ENCODE results near the gene VAMP5.
"Not testable (repeated sequence)": the region's sequence is repeated elsewhere in the genome, so short reads cannot be mapped to it uniquely, and the experiment has no call there.

The VAMP5 gene

DNA sequence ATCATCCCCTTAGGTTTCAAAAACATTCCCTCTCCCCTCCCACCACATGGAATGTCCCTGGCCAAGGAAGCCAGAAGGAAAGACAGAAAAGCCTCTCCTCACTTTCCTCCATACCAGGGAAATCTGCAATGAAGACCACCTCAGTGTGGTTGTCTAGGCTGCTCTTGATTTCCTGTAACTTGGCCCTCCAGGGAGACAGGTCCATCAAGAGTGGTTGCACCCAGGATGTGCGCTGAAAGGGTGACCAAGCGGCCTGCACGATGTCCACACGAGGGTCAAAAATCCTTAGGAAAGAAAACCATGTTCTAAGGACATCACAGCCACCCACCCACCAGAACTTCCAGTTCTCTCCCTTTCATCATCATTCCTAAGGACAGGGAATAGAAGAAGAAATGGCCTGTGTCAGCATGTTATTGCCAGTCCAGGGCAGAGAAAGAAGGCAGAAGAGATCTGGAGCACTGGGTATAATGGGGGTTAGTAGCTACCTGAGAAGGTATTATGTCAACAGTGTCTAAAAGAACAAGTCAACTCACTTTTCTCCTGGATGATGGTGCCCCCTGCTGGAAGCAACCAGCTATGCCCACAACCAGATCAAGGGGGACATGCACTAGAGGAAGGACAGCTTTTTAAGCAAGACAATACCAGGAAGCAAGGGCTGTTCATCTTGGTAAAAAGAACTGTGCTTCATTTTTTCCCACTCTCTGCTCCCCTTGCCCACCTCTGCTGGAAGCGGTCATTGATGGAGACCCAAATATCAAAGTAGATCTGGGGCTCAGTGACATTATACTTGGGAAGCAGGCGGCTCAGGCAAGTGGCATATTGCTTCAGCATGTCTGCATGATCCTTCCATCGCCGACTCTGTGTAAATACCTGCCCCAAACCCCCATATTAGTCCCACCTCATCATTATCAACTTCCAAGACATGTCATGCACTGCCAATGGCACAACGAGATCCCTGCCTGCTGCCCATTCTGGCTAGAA is 32.2 kb upstream of the VAMP5 start:
- DNase-seq, result peak; percentile 65 to 81 (median 74)

DNA sequence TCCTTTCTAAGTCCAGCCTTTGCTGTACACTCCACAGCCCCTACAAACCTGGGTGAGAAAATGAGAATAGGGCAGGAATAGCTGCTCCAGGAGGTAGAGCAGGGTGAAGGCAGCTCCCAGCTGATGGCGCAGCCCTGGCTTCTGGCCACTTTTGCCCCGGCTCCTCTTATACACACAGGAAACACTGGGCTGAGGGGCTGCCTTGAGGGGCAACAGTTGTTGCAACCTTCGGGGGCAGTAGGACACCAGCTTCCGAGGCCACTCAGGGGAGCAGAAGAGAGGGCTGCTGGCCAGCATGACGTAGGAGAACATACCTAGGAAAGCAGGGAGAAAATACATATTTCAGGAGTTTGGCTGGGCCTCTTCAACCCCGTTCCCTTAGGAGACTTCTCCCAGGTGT is 31.0 kb upstream of the VAMP5 start:
- DNase-seq, result no peak

DNA sequence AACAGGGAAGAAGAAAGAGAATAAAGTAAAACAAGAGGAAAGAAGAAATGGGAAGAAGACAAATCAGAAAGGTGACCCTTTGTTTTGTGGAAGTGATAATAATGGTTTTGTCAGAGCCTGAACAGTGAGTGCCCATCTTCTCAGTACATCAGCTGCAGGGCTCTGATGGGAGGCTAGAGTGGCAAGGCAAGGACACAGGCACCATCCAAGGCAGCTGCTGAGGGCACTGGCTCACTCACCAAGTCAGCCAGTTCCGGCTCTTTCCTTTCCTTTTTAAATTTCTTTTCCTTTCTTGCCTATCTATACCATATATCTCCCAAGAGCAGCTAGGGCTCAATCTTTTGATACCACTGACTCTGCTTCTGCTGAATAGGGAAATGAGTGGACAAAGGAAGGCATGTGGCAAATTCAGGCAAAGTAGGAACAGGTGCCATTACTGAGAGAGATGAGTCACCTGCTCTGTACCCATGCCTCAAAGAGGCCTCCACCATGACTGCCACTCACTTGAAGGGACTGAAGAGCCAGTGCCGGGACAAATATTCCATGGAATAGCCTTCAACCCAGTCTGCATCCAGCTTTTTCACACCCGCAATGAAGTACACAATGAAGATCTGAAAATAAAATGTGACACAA is 29.1 kb upstream of the VAMP5 start:
- DNase-seq, result no peak

DNA sequence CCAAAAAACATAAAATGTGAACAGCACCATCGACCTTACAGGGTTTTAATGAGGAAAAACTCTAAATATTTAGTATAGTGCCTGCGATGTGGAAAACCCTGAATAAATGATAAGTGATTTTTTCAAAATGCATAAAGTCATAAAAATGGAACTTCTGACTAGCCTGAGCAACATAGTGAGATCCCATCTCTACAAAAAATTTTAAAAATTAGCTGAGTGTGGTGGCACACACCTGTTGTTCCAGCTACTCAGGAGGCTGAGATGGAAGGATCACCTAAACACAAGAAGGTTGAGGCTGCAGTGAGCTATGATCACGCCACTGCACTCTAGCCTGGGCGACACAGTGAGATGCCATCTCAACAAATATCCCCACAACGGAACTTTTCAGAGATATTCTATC is 27.1 kb upstream of the VAMP5 start:
- DNase-seq, result no peak

DNA sequence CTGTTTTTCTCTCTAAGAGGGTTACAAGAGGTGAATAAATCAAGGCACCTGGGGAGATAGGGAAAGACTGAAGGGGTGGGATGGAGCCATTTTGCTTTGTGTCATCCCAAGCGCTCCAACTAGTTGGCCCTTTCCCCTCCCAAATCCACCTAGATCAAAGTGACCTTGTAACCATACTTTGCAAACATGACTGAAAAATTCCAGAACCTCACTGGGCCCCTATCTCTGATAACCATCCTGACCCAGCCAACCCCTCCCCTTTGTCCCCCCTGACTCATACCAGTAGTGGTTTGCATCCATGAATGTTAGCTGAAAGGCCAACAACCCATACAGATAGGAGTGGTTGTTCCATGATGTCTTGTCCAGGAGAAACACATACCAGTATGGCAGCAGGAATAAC is 26.1 kb upstream of the VAMP5 start:
- no peak for DNase-seq

DNA sequence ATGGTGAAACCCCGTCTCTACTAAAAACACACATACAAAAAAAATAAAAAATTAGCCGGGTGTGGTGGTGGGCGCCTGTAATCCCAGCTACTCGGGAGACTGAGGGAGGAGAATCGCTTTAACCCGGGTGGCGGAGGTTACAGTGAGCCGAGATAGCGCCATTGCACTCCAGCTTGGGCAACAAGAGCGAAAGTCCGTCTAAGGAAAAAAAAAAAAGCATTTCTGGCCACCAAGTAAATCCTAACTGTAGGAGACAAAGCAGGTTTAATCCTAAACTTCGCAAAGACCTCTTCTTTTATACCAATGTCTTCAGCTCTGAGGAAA is 23.9 kb upstream of the VAMP5 start:
- DNase-seq, result not testable (repeated sequence)

DNA sequence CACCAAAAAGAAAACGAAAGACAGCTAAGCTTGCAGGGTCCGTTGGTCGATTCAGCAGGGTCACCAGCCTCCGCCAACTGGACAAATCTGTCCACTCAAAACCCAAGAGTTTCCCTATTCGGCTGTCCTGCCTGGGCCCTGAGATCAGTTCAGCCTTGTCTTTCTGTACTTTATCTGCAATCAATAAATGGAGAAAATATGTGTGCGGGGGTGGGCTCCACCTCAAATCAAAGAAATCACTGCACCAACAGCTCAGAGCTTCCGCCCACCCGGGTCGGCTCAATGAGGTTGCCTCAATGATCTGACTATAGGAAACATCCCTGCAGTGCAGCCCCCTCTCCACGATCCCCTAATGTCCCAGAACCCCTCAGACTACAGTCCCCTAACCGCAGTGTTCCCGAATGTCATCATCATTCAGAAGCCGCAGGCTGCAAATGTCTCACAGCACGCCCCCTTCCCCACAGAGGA is 23.4 kb upstream of the VAMP5 start:
- DNase-seq, result no peak

DNA sequence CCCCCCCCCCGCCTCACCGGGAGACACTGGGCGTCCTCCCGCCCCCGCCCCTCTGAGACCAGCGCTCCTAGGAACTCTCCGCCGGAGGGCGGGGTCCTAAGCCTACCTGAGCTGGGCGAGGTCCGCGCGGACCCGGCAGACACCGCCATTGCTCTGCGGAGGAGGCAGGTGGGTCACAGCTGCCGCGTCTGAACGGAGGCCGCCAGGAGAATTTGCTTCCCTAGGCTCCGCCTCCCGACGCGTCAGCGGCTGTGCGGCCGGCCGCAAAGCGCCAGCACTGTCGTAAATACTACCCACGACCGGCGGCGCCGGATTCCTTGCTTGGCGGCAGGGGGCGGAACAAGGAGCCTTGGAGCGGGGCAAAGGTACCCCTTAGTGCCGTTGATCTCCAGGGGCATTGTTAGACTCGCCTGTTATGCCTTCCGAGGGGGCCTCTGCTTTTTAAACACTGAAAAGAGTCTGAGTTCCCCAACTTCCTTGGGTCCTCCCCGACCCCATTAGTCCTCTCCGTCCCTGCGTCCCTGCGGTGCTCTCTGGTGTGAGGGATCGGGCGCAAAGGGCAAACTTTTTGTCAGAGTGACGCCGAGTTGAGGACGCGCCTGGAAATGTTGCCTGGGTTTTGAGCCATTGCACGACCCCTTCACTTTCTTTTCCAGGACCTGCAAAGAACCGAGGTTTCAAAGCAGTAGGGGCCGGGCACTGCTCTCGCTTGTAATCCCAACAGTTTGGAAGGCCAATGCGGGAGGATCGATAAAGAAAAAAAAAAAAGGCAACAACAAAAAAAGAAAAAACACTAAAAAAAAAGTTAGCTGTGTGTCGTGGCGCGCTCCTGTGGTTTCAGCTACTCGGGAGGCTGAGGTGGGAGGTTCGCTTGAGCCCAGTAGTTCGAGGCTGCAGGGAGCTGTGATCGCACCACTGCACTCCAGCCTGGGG is 22.7 kb upstream of the VAMP5 start, which contains the start of gene GGCX:
Gene GGCX (minus strand): TSS at position 214 of the 933 bp plus-strand sequence. CDS start 65 bp downstream, at position 149.
- peak; percentile 85 to 93 (median 90) for DNase-seq

DNA sequence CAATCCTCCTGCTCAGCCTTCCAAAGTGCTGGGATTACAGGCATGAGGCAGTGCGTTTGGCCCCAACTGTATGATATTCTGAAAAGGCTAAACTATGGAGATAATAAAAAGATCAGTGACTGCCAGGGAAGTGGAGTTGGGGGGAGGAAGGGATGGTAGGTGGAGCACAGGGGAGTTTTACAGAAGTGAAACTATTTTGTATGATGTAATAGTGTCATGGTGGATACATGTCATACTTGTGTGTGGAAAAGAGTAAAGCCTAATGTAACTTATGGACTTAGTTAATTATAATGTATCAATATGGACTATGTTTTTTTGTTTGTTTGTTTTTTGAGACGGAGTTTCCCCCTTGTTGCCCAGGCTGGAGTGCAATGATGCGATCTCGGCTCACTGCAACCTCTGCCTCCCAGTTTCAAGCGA is 20.1 kb upstream of the VAMP5 start:
- no peak for DNase-seq

DNA sequence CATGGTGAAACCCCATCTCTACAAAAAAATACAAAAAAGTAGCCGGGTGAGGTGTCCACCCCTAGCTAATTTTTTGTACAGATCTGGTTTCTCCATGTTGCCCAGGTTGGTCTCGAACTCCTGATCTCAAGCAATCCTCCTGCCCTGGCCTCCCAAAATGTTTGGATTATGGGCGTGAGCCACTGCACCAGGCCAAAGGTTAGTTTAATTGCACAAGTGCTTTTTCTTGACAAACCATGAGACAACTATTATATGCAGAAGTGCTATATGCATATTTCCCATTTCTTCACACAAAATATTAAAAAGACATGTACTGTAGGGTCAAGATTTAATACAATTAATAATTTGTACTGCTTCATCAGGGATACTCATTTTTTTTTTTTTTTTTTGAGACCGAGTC is 18.0 kb upstream of the VAMP5 start:
- DNase-seq, result no peak

DNA sequence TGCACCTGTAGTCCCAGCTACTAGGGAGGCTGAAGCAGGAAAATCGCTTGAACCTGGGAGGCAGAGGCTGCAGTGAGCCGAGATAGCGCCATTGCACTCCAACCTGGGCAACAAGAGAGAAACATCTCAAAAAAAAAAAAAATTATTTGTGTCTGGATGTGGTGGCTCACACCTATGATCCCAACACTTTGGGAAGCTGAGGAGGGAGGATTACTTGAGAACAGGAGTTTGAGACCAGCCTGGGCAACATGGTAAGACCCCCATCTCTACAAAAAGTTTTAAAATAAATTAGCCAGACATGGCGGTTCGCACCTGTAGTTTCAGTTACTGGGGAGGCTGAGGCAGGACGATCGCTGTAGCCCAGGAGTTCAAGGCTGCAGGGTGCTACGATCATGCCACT is 8.5 kb upstream of the VAMP5 start:
- no peak for DNase-seq

DNA sequence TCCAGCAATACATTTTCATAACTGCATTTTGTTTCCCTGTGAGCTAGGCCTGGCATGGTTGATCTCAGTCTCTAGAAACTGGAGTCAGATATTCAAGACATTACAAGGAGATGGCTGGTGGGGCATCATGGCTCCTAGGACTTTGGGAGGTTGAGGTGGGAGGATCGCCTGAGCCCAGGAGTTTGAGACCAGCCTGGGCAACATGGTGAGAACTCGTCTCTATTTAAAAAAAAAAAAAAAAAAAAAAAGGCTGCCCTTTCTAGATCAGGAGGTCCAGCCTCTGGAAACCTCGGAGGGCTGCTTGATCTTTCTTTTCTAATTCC is 7.2 kb upstream of the VAMP5 start:
- DNase-seq, result no peak

DNA sequence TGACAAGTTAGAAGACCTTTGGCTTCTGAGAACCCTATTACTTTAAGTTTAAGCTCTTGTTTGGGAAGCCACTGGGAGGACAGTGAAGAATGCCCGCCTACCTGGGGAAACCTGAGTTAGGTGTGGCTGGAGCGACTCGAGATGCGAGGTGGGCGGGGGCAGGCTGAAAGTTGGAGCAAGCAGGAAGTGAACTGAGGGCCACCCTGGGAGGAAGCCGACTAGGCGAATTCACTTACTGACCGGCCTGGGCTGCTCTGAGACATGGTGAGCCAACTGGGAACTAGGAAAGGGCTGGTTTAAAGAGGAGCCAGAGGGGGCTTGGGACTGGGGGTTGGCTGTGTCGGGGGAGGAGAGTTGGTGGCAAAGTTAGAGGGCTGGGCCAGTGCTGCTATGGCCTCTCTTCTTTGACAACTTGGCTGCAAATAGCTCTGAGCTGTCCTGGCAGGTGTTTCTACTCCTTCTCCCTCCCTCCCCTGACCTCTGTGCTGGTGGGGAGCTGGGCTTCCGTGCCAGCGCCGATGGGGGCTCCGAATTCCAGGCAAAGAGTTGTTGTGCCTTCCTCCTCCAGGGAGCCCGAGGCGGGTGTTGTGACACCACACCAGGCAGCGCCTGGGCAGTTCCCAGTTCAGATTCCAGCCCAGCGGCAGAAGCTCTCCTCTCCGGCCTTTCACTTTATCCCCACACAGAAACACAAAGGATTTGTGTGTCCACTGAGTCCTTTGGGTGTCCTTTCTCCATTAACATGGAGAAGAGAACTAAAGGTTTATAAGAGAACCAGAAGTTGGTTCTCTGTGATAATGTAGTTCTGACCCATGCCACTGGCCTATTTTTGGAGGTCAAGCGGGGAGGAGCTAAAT is 6.6 kb upstream of the VAMP5 start, which contains the start of gene VAMP8:
Gene VAMP8 (plus strand): TSS at position 201 of the 857 bp plus-strand sequence. CDS start 61 bp downstream, at position 262.
- DNase-seq, result peak in 2 of 4 experiments; percentile 9 to 51

DNA sequence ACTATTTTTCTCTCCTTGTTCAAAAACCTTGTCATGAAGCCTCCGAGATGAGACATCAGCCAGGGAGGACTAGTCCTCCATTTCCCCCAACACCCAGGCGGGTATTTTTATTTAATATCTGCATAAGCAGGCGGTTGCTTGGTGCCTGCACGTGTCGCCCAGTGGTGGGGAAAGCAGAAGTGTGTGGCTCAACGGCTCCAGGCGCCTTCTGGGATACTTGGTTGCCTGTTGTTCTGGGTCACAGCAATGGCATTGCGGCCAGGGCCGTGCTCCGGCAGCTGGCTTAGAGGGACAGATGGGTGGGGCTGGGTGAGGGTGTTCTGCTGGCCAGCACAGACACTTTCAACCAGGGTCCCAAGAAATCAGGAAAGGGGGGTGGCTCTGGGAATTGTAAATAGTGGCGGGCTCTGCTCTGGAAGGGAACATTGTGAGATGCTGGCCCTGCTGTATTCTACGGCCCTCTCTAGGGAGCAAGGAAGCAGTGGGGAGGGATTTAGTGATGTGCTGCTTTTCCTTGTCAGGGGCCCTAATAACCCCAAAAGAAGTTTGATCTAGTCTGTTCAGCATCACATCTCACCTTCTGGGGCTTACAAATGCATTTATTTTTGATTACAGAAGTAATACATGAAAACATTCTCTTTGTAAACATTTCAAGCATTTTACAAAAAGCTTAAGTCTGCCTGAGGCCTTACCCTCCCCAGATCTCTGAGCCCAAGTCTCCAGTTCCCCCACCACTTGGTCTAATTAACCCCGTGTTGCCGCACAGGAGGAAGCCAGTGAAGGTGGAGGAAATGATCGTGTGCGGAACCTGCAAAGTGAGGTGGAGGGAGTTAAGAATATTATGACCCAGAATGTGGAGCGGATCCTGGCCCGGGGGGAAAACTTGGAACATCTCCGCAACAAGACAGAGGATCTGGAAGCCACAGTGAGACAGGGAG is 5.7 kb upstream of the VAMP5 start:
- no peak for DNase-seq

DNA sequence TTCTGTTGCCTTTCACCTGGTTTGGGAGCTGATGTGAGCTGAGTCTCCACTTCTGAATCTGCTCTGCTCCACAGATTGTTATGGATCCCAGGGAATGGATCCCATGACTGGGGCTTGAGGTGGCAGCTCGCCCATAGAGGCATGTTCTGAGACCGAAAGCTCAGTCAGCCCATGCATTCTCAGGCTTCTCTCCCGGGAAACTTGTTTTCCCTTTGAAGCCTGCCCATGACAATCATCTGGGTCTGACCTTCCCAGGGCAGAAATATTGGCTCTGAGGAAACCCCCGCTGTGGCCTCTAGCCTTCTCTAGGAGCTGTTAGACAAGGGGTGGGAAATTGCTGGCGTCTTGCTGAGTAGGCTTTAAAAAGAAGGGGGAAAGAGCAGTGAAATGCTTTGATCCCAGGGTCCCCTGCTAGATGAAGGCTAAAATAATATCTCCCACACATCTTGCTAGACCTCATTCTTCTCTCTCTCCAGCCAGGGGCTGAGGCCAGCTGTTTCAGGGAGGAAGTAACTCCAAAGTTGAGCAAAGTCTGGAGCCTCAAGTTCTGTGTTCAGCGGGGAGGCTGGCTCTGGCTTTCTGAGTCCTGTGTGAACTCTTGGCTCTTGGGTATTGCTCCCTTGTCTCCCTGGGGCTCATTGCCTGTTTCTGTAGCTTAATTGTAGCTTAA is 4.8 kb upstream of the VAMP5 start:
- no peak for DNase-seq

DNA sequence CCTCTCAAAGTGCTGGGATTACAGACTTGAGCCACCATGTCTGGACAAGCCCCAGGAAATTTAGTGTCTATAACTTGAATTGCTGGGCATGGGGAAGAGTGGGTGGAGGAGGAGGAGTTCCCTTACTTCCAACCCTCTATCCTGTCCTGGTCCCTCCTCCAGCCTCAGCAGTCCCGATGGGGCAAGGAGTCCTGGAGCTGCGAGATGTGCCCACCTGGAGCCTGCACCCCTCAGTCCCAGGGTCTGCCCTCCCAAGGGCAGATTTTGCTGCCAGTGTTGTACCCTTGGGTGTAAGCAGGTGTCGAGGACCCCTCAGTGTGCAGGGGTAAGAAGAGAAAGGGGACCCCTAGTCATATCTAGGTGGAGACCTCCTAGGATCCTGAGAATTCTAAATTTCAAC is 4.0 kb upstream of the VAMP5 start:
- DNase-seq, result no peak

DNA sequence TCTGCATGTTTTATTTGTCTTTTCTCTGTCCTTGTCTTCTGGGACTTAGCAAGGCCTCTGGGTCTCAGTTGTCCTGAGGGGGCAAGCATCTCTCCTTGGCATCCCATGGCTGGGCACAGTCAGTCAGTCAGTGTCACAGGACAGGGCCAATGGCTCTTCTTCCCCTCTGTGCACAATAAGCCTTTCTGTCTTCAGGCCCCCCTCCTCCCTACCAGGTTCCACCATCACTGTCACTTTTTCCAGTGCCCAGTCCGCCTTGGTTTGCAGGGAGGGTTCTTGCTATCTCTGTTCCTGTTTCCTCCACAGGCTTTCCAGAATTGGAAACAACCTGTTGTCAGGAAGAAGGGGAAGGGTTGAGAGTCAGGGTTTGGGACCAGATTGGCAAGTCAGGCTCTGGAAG is 1.7 kb upstream of the VAMP5 start:
- no peak for DNase-seq

DNA sequence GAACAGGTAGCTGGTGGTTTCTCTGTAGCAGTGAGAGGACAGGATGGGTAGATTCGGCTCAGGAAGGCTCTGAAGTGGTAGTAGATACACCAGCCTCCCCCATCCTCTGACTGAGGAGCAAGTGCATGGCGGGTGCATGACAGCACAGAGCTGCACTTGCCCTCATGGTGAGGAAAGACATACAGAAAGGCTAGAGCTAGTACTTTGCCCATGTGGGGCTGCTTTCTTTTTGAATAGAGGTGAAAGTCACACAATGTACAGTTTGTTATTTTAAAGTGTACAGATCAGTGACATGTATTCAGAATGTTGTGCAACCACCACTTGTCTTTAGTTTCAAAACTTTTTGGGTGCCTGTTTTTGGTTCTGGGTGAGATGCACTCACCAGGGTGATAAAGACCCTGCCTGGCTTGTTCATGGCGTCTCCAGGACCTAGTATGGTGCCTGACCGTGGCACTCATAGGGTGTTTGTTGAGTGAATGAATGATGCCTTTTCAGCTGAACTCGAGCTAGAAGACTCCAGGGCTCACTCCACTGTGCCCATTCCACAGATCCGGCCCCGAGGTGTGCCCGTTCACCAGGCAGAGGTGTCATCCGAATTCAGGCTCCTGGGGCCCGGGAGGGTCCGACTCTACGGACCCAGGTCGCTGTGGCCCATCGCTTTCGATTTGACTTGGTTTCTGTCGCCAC is 421 bp upstream of the VAMP5 start:
- peak in 2 of 4 experiments; percentile 11 to 31 for DNase-seq
